Endothelial cell (in vitro differentiated cells): ENCODE data around the gene SMYD4. TPM values are rescaled to one million over a fixed set of nuclear protein-coding genes. Genes with fewer than 3 reads are reported as not detected.
A peak's percentile ranks its signal among the peaks of the same experiment; 100 is the strongest.

Experiments
- DNase-seq: peaks from one replicate; pipeline ENCODE4 v3.0.0; 2021; ENCODE audit warnings: low spot score
- H3K27ac Mint-ChIP-seq: one replicate; pipeline ENCODE4 v1.8.0; 2021; ENCODE audit warnings: mixed read lengths, inconsistent platforms; ENCODE audit not compliant: unreplicated experiment
- H3K27me3 Mint-ChIP-seq: one replicate; pipeline ENCODE4 v1.8.0; 2021; ENCODE audit warnings: mild to moderate bottlenecking, moderate library complexity, mixed read lengths, inconsistent platforms; ENCODE audit not compliant: unreplicated experiment
- H3K36me3 Mint-ChIP-seq: one replicate; pipeline ENCODE4 v1.8.0; 2021; ENCODE audit warnings: mild to moderate bottlenecking, low read depth, mixed read lengths, inconsistent platforms; ENCODE audit not compliant: unreplicated experiment
- H3K4me1 Mint-ChIP-seq: one replicate; pipeline ENCODE4 v1.8.0; 2021; ENCODE audit warnings: mild to moderate bottlenecking, mixed read lengths, inconsistent platforms; ENCODE audit not compliant: unreplicated experiment
- H3K4me3 Mint-ChIP-seq: one replicate; pipeline ENCODE4 v1.8.0; 2021; ENCODE audit warnings: mild to moderate bottlenecking, mixed read lengths, inconsistent platforms; ENCODE audit not compliant: unreplicated experiment
- H3K9me3 Mint-ChIP-seq: one replicate; pipeline ENCODE4 v1.8.0; 2021; ENCODE audit warnings: mixed read lengths, inconsistent platforms; ENCODE audit not compliant: unreplicated experiment
- CTCF ChIP-seq: fragments of 200-600 bp; sonication (generic); IDR thresholded peaks from one replicate; pipeline ENCODE4 v1.5.0; 2021; ENCODE audit warnings: antibody characterized with exemption; ENCODE audit not compliant: unreplicated experiment
- total RNA-seq: library from RNA; stranded (reverse); fragmentation: NEBNext Ultra II Directional; extraction: Animal tissue kit (Norgen Biotek cat#: 25700); gene quantifications from one replicate; pipeline ENCODE4 v1.2.1, GENCODE V29; 2021; ENCODE audit not compliant: unreplicated experiment

SMYD4 gene
- total RNA-seq, 1 donor from 2014 or later: 19.3 TPM

- Mint-ChIP-seq H3K27ac (no peak overlapping the region), H3K4me1 (no peaks in the 10 kb centered on the region), H3K9me3 (no peaks in the 10 kb centered on the region), H3K4me3 (peak overlapping the region; percentile 7), H3K36me3 (peaks cover 12% of the 10 kb centered on the region), H3K27me3 (peaks cover 11% of the 10 kb centered on the region)
- TF ChIP-seq CTCF: no peak
- no peak for DNase-seq
Measured at GRCh38 chr17:1736348-1737281, 93.1 kb downstream of the SMYD4 start.

- no peak overlapping the region for H3K27ac Mint-ChIP-seq
- H3K27me3 Mint-ChIP-seq: peaks cover 11% of the 10 kb centered on the region
- no peaks in the 10 kb centered on the region for H3K9me3 Mint-ChIP-seq
- peaks cover 12% of the 10 kb centered on the region for H3K36me3 Mint-ChIP-seq
- no peak for DNase-seq
- TF ChIP-seq CTCF: no peak
- no peak overlapping the region for H3K4me3 Mint-ChIP-seq
- no peaks in the 10 kb centered on the region for H3K4me1 Mint-ChIP-seq
Measured at GRCh38 chr17:1735834-1736347, 93.8 kb downstream of the SMYD4 start.

GRCh38 chr17:1735418-1735817 is 94.3 kb downstream of the SMYD4 start:
- no peaks in the 10 kb centered on the region for H3K4me1 Mint-ChIP-seq
- no peak for DNase-seq
- H3K9me3 Mint-ChIP-seq: no peaks in the 10 kb centered on the region
- no peak overlapping the region for H3K27ac Mint-ChIP-seq
- no peak overlapping the region for H3K4me3 Mint-ChIP-seq
- TF ChIP-seq CTCF: no peak
- H3K27me3 Mint-ChIP-seq: peaks cover 11% of the 10 kb centered on the region
- H3K36me3 Mint-ChIP-seq: peaks cover 12% of the 10 kb centered on the region

GRCh38 chr17:1733759-1734158 is 95.9 kb downstream of the SMYD4 start:
- H3K4me1 Mint-ChIP-seq: no peaks in the 10 kb centered on the region
- no peak for TF ChIP-seq CTCF
- no peak overlapping the region for H3K4me3 Mint-ChIP-seq
- DNase-seq: no peak
- peaks cover 14% of the 10 kb centered on the region for H3K27me3 Mint-ChIP-seq
- H3K27ac Mint-ChIP-seq: no peak overlapping the region
- H3K9me3 Mint-ChIP-seq: no peaks in the 10 kb centered on the region
- peaks cover 20% of the 10 kb centered on the region for H3K36me3 Mint-ChIP-seq

GRCh38 chr17:1732833-1733321 is 96.8 kb downstream of the SMYD4 start:
- peaks cover 16% of the 10 kb centered on the region for H3K36me3 Mint-ChIP-seq
- DNase-seq: no peak
- no peak overlapping the region for H3K27ac Mint-ChIP-seq
- H3K27me3 Mint-ChIP-seq: peaks cover 14% of the 10 kb centered on the region
- TF ChIP-seq CTCF: no peak
- no peaks in the 10 kb centered on the region for H3K9me3 Mint-ChIP-seq
- no peaks in the 10 kb centered on the region for H3K4me1 Mint-ChIP-seq
- H3K4me3 Mint-ChIP-seq: no peak overlapping the region
